Liver (tissue), 9 donors: Measurements from ENCODE around the gene CD47. TPM values are rescaled to one million over a fixed set of nuclear protein-coding genes. Genes with fewer than 3 reads are reported as not detected.

Source experiments
- DNase-seq: peaks from one replicate; pipeline ENCODE4 v3.0.0-alpha.2; 2017; ENCODE audit warnings: low spot score
- H3K27ac ChIP-seq, 2 donors: one replicate each; pipeline ENCODE4 v1.7.0; 2013; ENCODE audit warnings: inconsistent platforms in 2 of 2, low read length in 2 of 2, control low read depth in 1 of 2, low read depth in 1 of 2, mild to moderate bottlenecking in 1 of 2
- H3K27me3 ChIP-seq, 4 donors: one replicate each; pipeline versions ENCODE4 v1.6.1 to v1.7.0; 2013; ENCODE audit warnings: low read length in 3 of 4, inconsistent platforms in 1 of 4, mild to moderate bottlenecking in 1 of 4, moderate library complexity in 1 of 4; ENCODE audit not compliant: control insufficient read depth in 4 of 4, insufficient read depth in 4 of 4
- H3K36me3 ChIP-seq, 4 donors: one replicate each; pipeline versions ENCODE4 v1.6.1 to v1.7.0; 2013; ENCODE audit warnings: low read length in 3 of 4, mild to moderate bottlenecking in 3 of 4, low read depth in 1 of 4, moderate library complexity in 1 of 4; ENCODE audit not compliant: control insufficient read depth in 4 of 4, insufficient read depth in 3 of 4
- H3K4me1 ChIP-seq, 4 donors: one replicate each; pipeline versions ENCODE4 v1.6.1 to v1.7.0; 2013; ENCODE audit warnings: low read length in 3 of 4, mild to moderate bottlenecking in 3 of 4, moderate library complexity in 1 of 4; ENCODE audit not compliant: control insufficient read depth in 4 of 4, insufficient read depth in 4 of 4
- H3K4me3 ChIP-seq, 3 donors: one replicate each; pipeline versions ENCODE4 v1.6.1 to v1.7.0; 2013; ENCODE audit warnings: low read length in 3 of 3, control low read depth in 1 of 3, low read depth in 1 of 3, mild to moderate bottlenecking in 1 of 3
- H3K9ac ChIP-seq, 2 donors: one replicate each; pipeline ENCODE4 v1.7.0; 2013; ENCODE audit warnings: low read length in 2 of 2, mild to moderate bottlenecking in 2 of 2, moderate library complexity in 2 of 2, control low read depth in 1 of 2, low read depth in 1 of 2
- H3K9me3 ChIP-seq, 4 donors: one replicate each; pipeline versions ENCODE4 v1.6.1 to v1.7.0; 2013; ENCODE audit warnings: low read length in 3 of 4; ENCODE audit not compliant: control insufficient read depth in 4 of 4
- EGR1 ChIP-seq, 2 donors: IDR thresholded peaks; 2 replicates each; pipeline ENCODE4 v1.6.1; 2016 to 2018; ENCODE audit warnings: antibody characterized with exemption in 2 of 2, low read depth in 2 of 2
- FOXA1 ChIP-seq: IDR thresholded peaks from 2 replicates; pipeline ENCODE4 v1.6.1; 2016; ENCODE audit warnings: antibody characterized with exemption
- FOXA2 ChIP-seq: IDR thresholded peaks from 2 replicates; pipeline ENCODE4 v1.6.1; 2016; ENCODE audit warnings: antibody characterized with exemption
- GABPA ChIP-seq, 2 donors: IDR thresholded peaks in 1 of 2; conservative IDR thresholded peaks in 1 of 2; 2 replicates each; pipeline ENCODE4 v1.6.1; 2016; ENCODE audit warnings: antibody characterized with exemption in 2 of 2, mild to moderate bottlenecking in 1 of 2, moderate library complexity in 1 of 2
- HNF4A ChIP-seq, 2 donors: conservative IDR thresholded peaks; 2 replicates each; pipeline ENCODE4 v1.6.1; 2016; ENCODE audit warnings: antibody characterized with exemption in 2 of 2, mild to moderate bottlenecking in 2 of 2
- HNF4G ChIP-seq: IDR thresholded peaks from 2 replicates; pipeline ENCODE4 v1.6.1; 2016; ENCODE audit warnings: antibody characterized with exemption
- JUND ChIP-seq, 2 donors: IDR thresholded peaks; 2 replicates each; pipeline ENCODE4 v1.6.1; 2016; ENCODE audit warnings: antibody characterized with exemption in 2 of 2
- NR2F2 ChIP-seq: IDR thresholded peaks from 2 replicates; pipeline ENCODE4 v1.6.1; 2016; ENCODE audit warnings: antibody characterized with exemption
- RAD21 ChIP-seq, 2 donors: IDR thresholded peaks; 2 replicates each; pipeline ENCODE4 v1.6.1; 2016; ENCODE audit warnings: antibody characterized with exemption in 2 of 2, mild to moderate bottlenecking in 2 of 2
- RXRA ChIP-seq, 2 donors: IDR thresholded peaks; 2 replicates each; pipeline ENCODE4 v1.6.1; 2017 to 2018; ENCODE audit warnings: antibody characterized with exemption in 2 of 2, mild to moderate bottlenecking in 1 of 2
- SP1 ChIP-seq: IDR thresholded peaks from 2 replicates; pipeline ENCODE4 v1.6.1; 2018; ENCODE audit warnings: antibody characterized with exemption, mild to moderate bottlenecking
- TAF1 ChIP-seq: conservative IDR thresholded peaks from 2 replicates; pipeline ENCODE4 v1.6.1; 2016; ENCODE audit warnings: antibody characterized with exemption, mild to moderate bottlenecking
- YY1 ChIP-seq: IDR thresholded peaks from 2 replicates; pipeline ENCODE4 v1.6.1; 2016; ENCODE audit warnings: antibody characterized with exemption, mild to moderate bottlenecking
- WGBS: extraction: QIAGEN DNeasy Blood & Tissue Kit; methylation state at CpG from one replicate; pipeline ENCODE4 v1.1.7; 2013; 5-methylcytosine and 5-hydroxymethylcytosine counted together
- polyA plus RNA-seq, 2 donors: library from polyadenylated mRNA; stranded (reverse) in 1 of 2; unstranded in 1 of 2; fragments of 200-250 nt in 1 of 2; fragments of >200 nt in 1 of 2; fragmentation: Nextera tagmentation in 1 of 2; extraction: Ambion mirVana in 1 of 2; gene quantifications; one replicate each; pipeline versions ENCODE4 v1.2.1 to v1.2.3, GENCODE V29; 2013 to 2015
- total RNA-seq, 2 donors: library from RNA; depleted of rRNA; stranded (reverse); fragments of >200 nt; gene quantifications; one replicate each; pipeline ENCODE4 v1.2.3, GENCODE V29; 2014
- TF ChIP-seq, protein P1 (sequence below): IDR thresholded peaks from 2 replicates; pipeline ENCODE4 v1.6.1; 2016; ENCODE audit warnings: antibody characterized with exemption
- TF ChIP-seq, protein P2 (sequence below): IDR thresholded peaks from 2 replicates; pipeline ENCODE4 v1.6.1; 2016; ENCODE audit warnings: antibody characterized with exemption, mild to moderate bottlenecking
- TF ChIP-seq, protein P3 (sequence below): IDR thresholded peaks from 2 replicates; pipeline ENCODE4 v1.6.1; 2016; ENCODE audit warnings: antibody characterized with exemption
- TF ChIP-seq, protein P4 (sequence below): fragments of 150-350 bp; IDR thresholded peaks from 2 replicates; pipeline ENCODE4 v1.5.1; 2017; ENCODE audit warnings: improper control_type of control experiment, low read depth, low read length; ENCODE audit not compliant: missing input control
- TF ChIP-seq, protein P5 (sequence below): IDR thresholded peaks from 2 replicates; pipeline ENCODE4 v1.6.1; 2016; ENCODE audit warnings: antibody characterized with exemption
- donor health status: healthy.
- donor health status: healthy.
- donor health status: healthy.
- donor health status: healthy.
- donor health status: healthy.

Gene CD47
- total and polyA plus RNA-seq, 4 donors = 23.4 to 39.5 (median 33.9) TPM

DNA sequence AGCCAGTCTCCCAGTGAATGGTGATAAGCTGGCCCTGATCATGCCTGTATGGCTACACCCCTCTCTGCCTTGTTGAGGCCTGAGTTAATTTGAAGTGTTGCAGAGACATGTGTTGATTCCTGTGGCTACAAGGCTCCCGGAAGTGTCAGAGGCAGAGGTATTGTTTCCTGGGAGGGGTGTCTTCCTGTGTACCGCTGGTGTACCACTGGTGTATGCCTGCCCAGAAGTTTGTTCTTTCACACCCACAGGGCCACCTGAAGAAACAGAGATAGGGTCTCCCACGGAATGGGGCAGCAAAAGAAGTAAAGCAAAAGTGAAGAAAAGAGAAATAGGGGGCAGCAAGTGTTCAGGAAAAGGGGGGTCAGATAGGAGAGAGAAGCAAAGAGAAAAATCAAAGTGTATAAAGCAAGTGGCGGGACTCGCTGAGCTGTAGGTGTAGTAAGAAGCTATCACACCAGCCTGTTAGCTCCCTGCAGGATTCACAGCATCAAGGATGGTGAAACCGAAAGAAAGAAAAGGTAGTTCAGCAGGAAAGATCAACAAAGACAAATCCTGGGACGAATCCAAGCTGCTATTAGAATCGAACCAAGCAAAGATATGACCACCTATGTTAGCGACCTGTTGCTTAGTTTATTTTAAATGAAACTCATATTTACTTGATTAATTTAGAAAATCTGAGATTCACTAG lies 36.6 kb upstream of the CD47 start:
- H3K9me3 ChIP-seq = no peaks in the 10 kb centered on the region
- WGBS = 70% methylated on average over 9 of the region's 9 CpGs
- no peak overlapping the region for H3K4me3 ChIP-seq
- TF ChIP-seq, protein P1, sequence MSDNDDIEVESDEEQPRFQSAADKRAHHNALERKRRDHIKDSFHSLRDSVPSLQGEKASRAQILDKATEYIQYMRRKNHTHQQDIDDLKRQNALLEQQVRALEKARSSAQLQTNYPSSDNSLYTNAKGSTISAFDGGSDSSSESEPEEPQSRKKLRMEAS = no peak
- TF ChIP-seq, protein P2, sequence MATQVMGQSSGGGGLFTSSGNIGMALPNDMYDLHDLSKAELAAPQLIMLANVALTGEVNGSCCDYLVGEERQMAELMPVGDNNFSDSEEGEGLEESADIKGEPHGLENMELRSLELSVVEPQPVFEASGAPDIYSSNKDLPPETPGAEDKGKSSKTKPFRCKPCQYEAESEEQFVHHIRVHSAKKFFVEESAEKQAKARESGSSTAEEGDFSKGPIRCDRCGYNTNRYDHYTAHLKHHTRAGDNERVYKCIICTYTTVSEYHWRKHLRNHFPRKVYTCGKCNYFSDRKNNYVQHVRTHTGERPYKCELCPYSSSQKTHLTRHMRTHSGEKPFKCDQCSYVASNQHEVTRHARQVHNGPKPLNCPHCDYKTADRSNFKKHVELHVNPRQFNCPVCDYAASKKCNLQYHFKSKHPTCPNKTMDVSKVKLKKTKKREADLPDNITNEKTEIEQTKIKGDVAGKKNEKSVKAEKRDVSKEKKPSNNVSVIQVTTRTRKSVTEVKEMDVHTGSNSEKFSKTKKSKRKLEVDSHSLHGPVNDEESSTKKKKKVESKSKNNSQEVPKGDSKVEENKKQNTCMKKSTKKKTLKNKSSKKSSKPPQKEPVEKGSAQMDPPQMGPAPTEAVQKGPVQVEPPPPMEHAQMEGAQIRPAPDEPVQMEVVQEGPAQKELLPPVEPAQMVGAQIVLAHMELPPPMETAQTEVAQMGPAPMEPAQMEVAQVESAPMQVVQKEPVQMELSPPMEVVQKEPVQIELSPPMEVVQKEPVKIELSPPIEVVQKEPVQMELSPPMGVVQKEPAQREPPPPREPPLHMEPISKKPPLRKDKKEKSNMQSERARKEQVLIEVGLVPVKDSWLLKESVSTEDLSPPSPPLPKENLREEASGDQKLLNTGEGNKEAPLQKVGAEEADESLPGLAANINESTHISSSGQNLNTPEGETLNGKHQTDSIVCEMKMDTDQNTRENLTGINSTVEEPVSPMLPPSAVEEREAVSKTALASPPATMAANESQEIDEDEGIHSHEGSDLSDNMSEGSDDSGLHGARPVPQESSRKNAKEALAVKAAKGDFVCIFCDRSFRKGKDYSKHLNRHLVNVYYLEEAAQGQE = no peak
- TF ChIP-seq FOXA2 (no peak), FOXA1 (no peak), RXRA (IDR thresholded peaks at IDR 0.05) (no peak), EGR1 (IDR thresholded peaks at IDR 0.05; ENCODE audit: low read depth in 2 of 2) (no peak), HNF4A (conservative IDR thresholded peaks at IDR 0.05) (no peak), GABPA (IDR thresholded peaks at IDR 0.05 in 1 of 2, conservative IDR thresholded peaks at IDR 0.05 in 1 of 2) (no peak), YY1 (no peak), TAF1 (no peak), SP1 (no peak), HNF4G (no peak), NR2F2 (no peak), JUND (IDR thresholded peaks at IDR 0.05) (no peak), RAD21 (IDR thresholded peaks at IDR 0.05) (no peak)
- TF ChIP-seq, protein P3, sequence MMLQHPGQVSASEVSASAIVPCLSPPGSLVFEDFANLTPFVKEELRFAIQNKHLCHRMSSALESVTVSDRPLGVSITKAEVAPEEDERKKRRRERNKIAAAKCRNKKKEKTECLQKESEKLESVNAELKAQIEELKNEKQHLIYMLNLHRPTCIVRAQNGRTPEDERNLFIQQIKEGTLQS = no peak
- TF ChIP-seq, protein P4, sequence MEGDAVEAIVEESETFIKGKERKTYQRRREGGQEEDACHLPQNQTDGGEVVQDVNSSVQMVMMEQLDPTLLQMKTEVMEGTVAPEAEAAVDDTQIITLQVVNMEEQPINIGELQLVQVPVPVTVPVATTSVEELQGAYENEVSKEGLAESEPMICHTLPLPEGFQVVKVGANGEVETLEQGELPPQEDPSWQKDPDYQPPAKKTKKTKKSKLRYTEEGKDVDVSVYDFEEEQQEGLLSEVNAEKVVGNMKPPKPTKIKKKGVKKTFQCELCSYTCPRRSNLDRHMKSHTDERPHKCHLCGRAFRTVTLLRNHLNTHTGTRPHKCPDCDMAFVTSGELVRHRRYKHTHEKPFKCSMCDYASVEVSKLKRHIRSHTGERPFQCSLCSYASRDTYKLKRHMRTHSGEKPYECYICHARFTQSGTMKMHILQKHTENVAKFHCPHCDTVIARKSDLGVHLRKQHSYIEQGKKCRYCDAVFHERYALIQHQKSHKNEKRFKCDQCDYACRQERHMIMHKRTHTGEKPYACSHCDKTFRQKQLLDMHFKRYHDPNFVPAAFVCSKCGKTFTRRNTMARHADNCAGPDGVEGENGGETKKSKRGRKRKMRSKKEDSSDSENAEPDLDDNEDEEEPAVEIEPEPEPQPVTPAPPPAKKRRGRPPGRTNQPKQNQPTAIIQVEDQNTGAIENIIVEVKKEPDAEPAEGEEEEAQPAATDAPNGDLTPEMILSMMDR = no peak
- TF ChIP-seq, protein P5, sequence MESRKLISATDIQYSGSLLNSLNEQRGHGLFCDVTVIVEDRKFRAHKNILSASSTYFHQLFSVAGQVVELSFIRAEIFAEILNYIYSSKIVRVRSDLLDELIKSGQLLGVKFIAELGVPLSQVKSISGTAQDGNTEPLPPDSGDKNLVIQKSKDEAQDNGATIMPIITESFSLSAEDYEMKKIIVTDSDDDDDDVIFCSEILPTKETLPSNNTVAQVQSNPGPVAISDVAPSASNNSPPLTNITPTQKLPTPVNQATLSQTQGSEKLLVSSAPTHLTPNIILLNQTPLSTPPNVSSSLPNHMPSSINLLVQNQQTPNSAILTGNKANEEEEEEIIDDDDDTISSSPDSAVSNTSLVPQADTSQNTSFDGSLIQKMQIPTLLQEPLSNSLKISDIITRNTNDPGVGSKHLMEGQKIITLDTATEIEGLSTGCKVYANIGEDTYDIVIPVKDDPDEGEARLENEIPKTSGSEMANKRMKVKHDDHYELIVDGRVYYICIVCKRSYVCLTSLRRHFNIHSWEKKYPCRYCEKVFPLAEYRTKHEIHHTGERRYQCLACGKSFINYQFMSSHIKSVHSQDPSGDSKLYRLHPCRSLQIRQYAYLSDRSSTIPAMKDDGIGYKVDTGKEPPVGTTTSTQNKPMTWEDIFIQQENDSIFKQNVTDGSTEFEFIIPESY = no peak
- H3K36me3 ChIP-seq = no peaks in the 10 kb centered on the region
- H3K4me1 ChIP-seq = no peaks in the 10 kb centered on the region
- H3K9ac ChIP-seq = no peak overlapping the region
- no peak for DNase-seq
- H3K27me3 ChIP-seq = no peaks in the 10 kb centered on the region
- H3K27ac ChIP-seq = no peak overlapping the region
